ENCODE measurements around the gene ATP6V1E1.

ATP6V1E1 gene

DNA sequence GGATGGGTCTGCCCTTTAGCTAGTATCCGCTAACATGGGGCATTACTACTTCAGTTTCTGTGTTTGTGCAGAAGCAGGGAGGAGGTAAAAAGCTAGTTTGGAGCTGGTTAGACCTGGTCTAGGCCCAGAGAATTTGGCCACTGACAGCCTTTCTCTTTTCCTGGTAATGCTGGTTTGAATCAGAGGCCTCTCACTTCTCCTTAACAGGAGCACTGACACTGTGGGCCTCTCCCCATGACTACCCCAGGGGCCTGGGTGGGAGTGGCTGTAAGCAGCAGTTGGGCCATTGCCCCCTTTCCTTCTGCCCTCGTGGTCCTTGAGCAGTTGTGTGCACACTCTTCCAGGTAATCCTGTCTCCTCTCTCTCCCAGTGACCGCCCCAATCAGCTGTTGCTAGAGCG lies 73.7 kb downstream of the ATP6V1E1 start:
- DNase-seq: no peak
- no peaks in the 10 kb centered on the region for H3K9me3 ChIP-seq (ENCODE audit: control insufficient read depth, low read length)
- H3K36me3 ChIP-seq (ENCODE audit: control insufficient read depth, insufficient read depth, low read length): no peaks in the 10 kb centered on the region
- no peaks in the 10 kb centered on the region for H3K4me1 ChIP-seq (ENCODE audit: control insufficient read depth, insufficient read depth, low read length, poor library complexity, severe bottlenecking)
- H3K27ac ChIP-seq (ENCODE audit: insufficient read depth, low read length, poor library complexity, severe bottlenecking): no peak overlapping the region
- H3K27me3 ChIP-seq (replicated peaks; ENCODE audit: control insufficient read depth, insufficient read depth, low read length, poor library complexity, severe bottlenecking): no peaks in the 10 kb centered on the region
- no peak overlapping the region for H3K4me3 ChIP-seq (ENCODE audit: insufficient read depth, low read depth, low read length, poor library complexity, severe bottlenecking)

- Histone ChIP-seq H3K27ac (ENCODE audit: insufficient read depth, low read length, poor library complexity, severe bottlenecking) (no peak overlapping the region), H3K4me1 (ENCODE audit: control insufficient read depth, insufficient read depth, low read length, poor library complexity, severe bottlenecking) (no peaks in the 10 kb centered on the region), H3K4me3 (ENCODE audit: insufficient read depth, low read depth, low read length, poor library complexity, severe bottlenecking) (no peak overlapping the region), H3K27me3 (replicated peaks; ENCODE audit: control insufficient read depth, insufficient read depth, low read length, poor library complexity, severe bottlenecking) (no peaks in the 10 kb centered on the region), H3K9me3 (ENCODE audit: control insufficient read depth, low read length) (no peaks in the 10 kb centered on the region), H3K36me3 (ENCODE audit: control insufficient read depth, insufficient read depth, low read length) (no peaks in the 10 kb centered on the region)
- no peak for DNase-seq
These were observed 75.8 kb downstream of the ATP6V1E1 start for GRCh38 chr22:17552737-17553136.

GRCh38 chr22:17549655-17550054 lies 78.9 kb downstream of the ATP6V1E1 start:
- no peak overlapping the region for H3K27ac ChIP-seq (ENCODE audit: insufficient read depth, low read length, poor library complexity, severe bottlenecking)
- DNase-seq: no peak
- H3K4me3 ChIP-seq (ENCODE audit: insufficient read depth, low read depth, low read length, poor library complexity, severe bottlenecking): no peak overlapping the region
- H3K9me3 ChIP-seq (ENCODE audit: control insufficient read depth, low read length): no peaks in the 10 kb centered on the region
- no peaks in the 10 kb centered on the region for H3K36me3 ChIP-seq (ENCODE audit: control insufficient read depth, insufficient read depth, low read length)
- no peaks in the 10 kb centered on the region for H3K27me3 ChIP-seq (replicated peaks; ENCODE audit: control insufficient read depth, insufficient read depth, low read length, poor library complexity, severe bottlenecking)
- no peaks in the 10 kb centered on the region for H3K4me1 ChIP-seq (ENCODE audit: control insufficient read depth, insufficient read depth, low read length, poor library complexity, severe bottlenecking)

DNA sequence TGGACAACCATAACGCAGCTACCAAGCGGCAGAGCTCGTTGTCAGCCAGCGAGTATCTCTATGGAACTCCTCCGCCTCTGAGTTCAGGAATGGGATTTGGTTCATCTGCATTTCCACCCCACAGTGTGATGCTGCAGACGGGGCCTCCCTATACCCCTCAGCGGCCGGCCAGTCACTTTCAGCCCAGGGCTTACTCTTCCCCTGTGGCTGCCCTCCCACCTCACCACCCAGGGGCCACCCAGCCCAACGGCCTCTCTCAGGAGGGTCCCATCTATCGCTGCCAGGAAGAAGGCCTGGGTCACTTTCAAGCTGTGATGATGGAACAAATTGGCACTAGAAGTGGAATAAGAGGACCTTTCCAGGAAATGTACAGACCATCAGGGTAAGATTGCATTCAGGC lies 79.4 kb downstream of the ATP6V1E1 start:
- Histone ChIP-seq H3K9me3 (ENCODE audit: control insufficient read depth, low read length) (no peaks in the 10 kb centered on the region), H3K27ac (ENCODE audit: insufficient read depth, low read length, poor library complexity, severe bottlenecking) (no peak overlapping the region), H3K4me3 (ENCODE audit: insufficient read depth, low read depth, low read length, poor library complexity, severe bottlenecking) (no peak overlapping the region), H3K36me3 (ENCODE audit: control insufficient read depth, insufficient read depth, low read length) (no peaks in the 10 kb centered on the region), H3K4me1 (ENCODE audit: control insufficient read depth, insufficient read depth, low read length, poor library complexity, severe bottlenecking) (no peaks in the 10 kb centered on the region), H3K27me3 (replicated peaks; ENCODE audit: control insufficient read depth, insufficient read depth, low read length, poor library complexity, severe bottlenecking) (no peaks in the 10 kb centered on the region)
- no peak for DNase-seq

- no peaks in the 10 kb centered on the region for H3K27me3 ChIP-seq (replicated peaks; ENCODE audit: control insufficient read depth, insufficient read depth, low read length, poor library complexity, severe bottlenecking)
- no peaks in the 10 kb centered on the region for H3K4me1 ChIP-seq (ENCODE audit: control insufficient read depth, insufficient read depth, low read length, poor library complexity, severe bottlenecking)
- no peaks in the 10 kb centered on the region for H3K9me3 ChIP-seq (ENCODE audit: control insufficient read depth, low read length)
- H3K27ac ChIP-seq (ENCODE audit: insufficient read depth, low read length, poor library complexity, severe bottlenecking): no peak overlapping the region
- no peak overlapping the region for H3K4me3 ChIP-seq (ENCODE audit: insufficient read depth, low read depth, low read length, poor library complexity, severe bottlenecking)
- H3K36me3 ChIP-seq (ENCODE audit: control insufficient read depth, insufficient read depth, low read length): no peaks in the 10 kb centered on the region
- DNase-seq: no peak
These were observed 79.9 kb downstream of the ATP6V1E1 start for GRCh38 chr22:17548756-17549035.

- Histone ChIP-seq H3K27me3 (replicated peaks; ENCODE audit: control insufficient read depth, insufficient read depth, low read length, poor library complexity, severe bottlenecking) (no peaks in the 10 kb centered on the region), H3K4me3 (ENCODE audit: insufficient read depth, low read depth, low read length, poor library complexity, severe bottlenecking) (no peak overlapping the region), H3K27ac (ENCODE audit: insufficient read depth, low read length, poor library complexity, severe bottlenecking) (no peak overlapping the region), H3K4me1 (ENCODE audit: control insufficient read depth, insufficient read depth, low read length, poor library complexity, severe bottlenecking) (no peaks in the 10 kb centered on the region), H3K36me3 (ENCODE audit: control insufficient read depth, insufficient read depth, low read length) (no peaks in the 10 kb centered on the region), H3K9me3 (ENCODE audit: control insufficient read depth, low read length) (no peaks in the 10 kb centered on the region)
- no peak for DNase-seq
These were observed 80.4 kb downstream of the ATP6V1E1 start for GRCh38 chr22:17548010-17548755.

GRCh38 chr22:17542452-17542851 lies 86.1 kb downstream of the ATP6V1E1 start:
- H3K4me3 ChIP-seq (ENCODE audit: insufficient read depth, low read depth, low read length, poor library complexity, severe bottlenecking): no peak overlapping the region
- DNase-seq: no peak
- H3K36me3 ChIP-seq (ENCODE audit: control insufficient read depth, insufficient read depth, low read length): no peaks in the 10 kb centered on the region
- no peaks in the 10 kb centered on the region for H3K27me3 ChIP-seq (replicated peaks; ENCODE audit: control insufficient read depth, insufficient read depth, low read length, poor library complexity, severe bottlenecking)
- no peaks in the 10 kb centered on the region for H3K4me1 ChIP-seq (ENCODE audit: control insufficient read depth, insufficient read depth, low read length, poor library complexity, severe bottlenecking)
- H3K27ac ChIP-seq (ENCODE audit: insufficient read depth, low read length, poor library complexity, severe bottlenecking): no peak overlapping the region
- H3K9me3 ChIP-seq (ENCODE audit: control insufficient read depth, low read length): no peaks in the 10 kb centered on the region
